Lower lobe of right lung (tissue), 2 donors: ENCODE results near the gene OLR1. TPM values are rescaled to one million over a fixed set of nuclear protein-coding genes. Genes with fewer than 3 reads are reported as not detected.
"Not testable (repeated sequence)": the region's sequence is repeated elsewhere in the genome, so short reads cannot be mapped to it uniquely, and the experiment has no call there.

ENCODE experiments used
- ATAC-seq, 2 donors: fragments of 200-7000 bp; cut with Tn5 transposase; one replicate each; pipeline ENCODE4 v1.9.1; 2020 to 2022; ENCODE audit warnings: mild to moderate bottlenecking in 2 of 2, moderate library complexity in 2 of 2
- DNase-seq: peaks from one replicate; pipeline ENCODE4 v3.0.0-alpha.2; 2020
- H3K27ac ChIP-seq: fragments of 200-600 bp; one replicate; pipeline ENCODE4 v1.8.0; 2022
- H3K27me3 ChIP-seq: fragments of 200-600 bp; one replicate; pipeline ENCODE4 v1.8.0; 2022; ENCODE audit warnings: low read depth
- H3K36me3 ChIP-seq: fragments of 200-600 bp; one replicate; pipeline ENCODE4 v1.8.0; 2022; ENCODE audit warnings: mild to moderate bottlenecking
- H3K4me1 ChIP-seq: fragments of 200-600 bp; one replicate; pipeline ENCODE4 v1.8.0; 2022
- H3K4me3 ChIP-seq: fragments of 200-600 bp; one replicate; pipeline ENCODE4 v1.8.0; 2022; ENCODE audit warnings: mild to moderate bottlenecking
- H3K9me3 ChIP-seq: fragments of 200-600 bp; one replicate; pipeline ENCODE4 v1.8.0; 2022
- CTCF ChIP-seq: fragments of 200-600 bp; IDR thresholded peaks from one replicate; pipeline ENCODE4 v1.8.0; 2022; ENCODE audit warnings: antibody characterized with exemption, mild to moderate bottlenecking
- intact Hi-C: fragments of 100-400 bp; cut with DNase I; formaldehyde crosslinking; loops from one replicate; pipeline ENCODE4 v1.11.0; 2022
- total RNA-seq: library from RNA; stranded (reverse); fragmentation: NEBNext Ultra II Directional; extraction: Animal tissue kit (Norgen Biotek cat#: 25700); gene quantifications from one replicate; pipeline ENCODE4 v1.2.1, GENCODE V29; 2021
- donor health status: DM: no; HTN: yes; CAD: no; lungs with severe emphysema.

Gene OLR1
- total RNA-seq, 1 donor from 2014 or later, result 172 TPM

- ATAC-seq, result no peak
- Histone ChIP-seq H3K4me1 (no peaks in the 10 kb centered on the region), H3K9me3 (no peaks in the 10 kb centered on the region), H3K27me3 (no peaks in the 10 kb centered on the region), H3K4me3 (no peak overlapping the region), H3K36me3 (no peaks in the 10 kb centered on the region), H3K27ac (no peak overlapping the region)
- no peak for TF ChIP-seq CTCF
- DNase-seq, result no peak
- intact Hi-C loops, result no loop called here
Measured at GRCh38 chr12:10196210-10196609, 24.3 kb upstream of the OLR1 start.

GRCh38 chr12:10194160-10194670 is 22.3 kb upstream of the OLR1 start:
- Histone ChIP-seq H3K36me3 (no peaks in the 10 kb centered on the region), H3K4me1 (no peaks in the 10 kb centered on the region), H3K9me3 (no peaks in the 10 kb centered on the region), H3K4me3 (no peak overlapping the region), H3K27me3 (no peaks in the 10 kb centered on the region), H3K27ac (no peak overlapping the region)
- intact Hi-C loops, result no loop called here
- TF ChIP-seq CTCF, result no peak
- DNase-seq (no peak), ATAC-seq (no peak)

GRCh38 chr12:10191865-10192264 is 19.9 kb upstream of the OLR1 start:
- Histone ChIP-seq H3K36me3 (no peaks in the 10 kb centered on the region), H3K4me3 (no peak overlapping the region), H3K27me3 (no peaks in the 10 kb centered on the region), H3K9me3 (no peaks in the 10 kb centered on the region), H3K27ac (no peak overlapping the region), H3K4me1 (no peaks in the 10 kb centered on the region)
- peak in 1 of 2 donors; percentile 9 for ATAC-seq
- TF ChIP-seq CTCF, result no peak
- intact Hi-C loops, result no loop called here
- no peak for DNase-seq

DNA sequence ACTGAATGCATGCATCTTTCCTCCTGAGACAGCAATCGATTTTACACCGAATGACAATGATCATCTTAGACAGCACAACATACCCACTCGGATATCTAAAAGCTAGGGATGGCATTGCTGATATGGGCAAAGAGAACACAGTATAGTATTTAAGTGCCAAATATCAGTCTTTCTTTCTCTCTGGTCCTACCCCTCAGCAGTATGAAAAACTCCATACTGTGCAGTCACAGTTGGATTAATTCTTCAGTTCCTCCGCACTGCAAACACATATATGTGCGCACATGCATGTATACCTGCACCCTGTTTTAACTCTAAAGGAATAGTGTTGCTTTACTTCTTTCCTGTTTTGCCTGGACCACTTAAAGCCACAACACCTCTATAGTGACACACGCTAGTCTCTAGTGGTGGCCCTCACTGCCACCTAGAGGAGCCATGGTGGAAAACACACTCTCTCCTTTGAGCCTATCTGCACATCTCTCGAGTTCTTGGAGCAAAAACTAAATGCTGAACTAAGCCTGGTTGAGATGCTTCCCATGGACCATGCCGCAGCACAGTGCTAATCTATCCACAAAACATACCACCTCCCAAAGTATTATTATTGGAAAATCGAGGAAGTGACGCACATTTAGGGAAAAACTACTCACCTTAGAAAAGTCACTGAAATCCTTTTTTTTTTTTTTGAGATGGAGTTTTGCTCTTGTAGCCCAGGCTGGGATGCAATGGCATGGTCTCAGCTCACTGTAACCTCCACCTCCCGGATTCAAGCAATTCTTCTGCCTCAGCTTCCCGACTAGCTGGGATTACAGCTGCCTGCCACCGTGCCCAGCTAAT is 18.8 kb upstream of the OLR1 start:
- DNase-seq (peak; percentile 59), ATAC-seq (peak; percentile 93 to 94)
- H3K4me1 ChIP-seq, result no peaks in the 10 kb centered on the region
- peak; percentile 83 for TF ChIP-seq CTCF
- no peak overlapping the region for H3K4me3 ChIP-seq
- no peak overlapping the region for H3K27ac ChIP-seq
- no peaks in the 10 kb centered on the region for H3K9me3 ChIP-seq
- no peaks in the 10 kb centered on the region for H3K36me3 ChIP-seq
- intact Hi-C loops, result no loop called here
- no peaks in the 10 kb centered on the region for H3K27me3 ChIP-seq

DNA sequence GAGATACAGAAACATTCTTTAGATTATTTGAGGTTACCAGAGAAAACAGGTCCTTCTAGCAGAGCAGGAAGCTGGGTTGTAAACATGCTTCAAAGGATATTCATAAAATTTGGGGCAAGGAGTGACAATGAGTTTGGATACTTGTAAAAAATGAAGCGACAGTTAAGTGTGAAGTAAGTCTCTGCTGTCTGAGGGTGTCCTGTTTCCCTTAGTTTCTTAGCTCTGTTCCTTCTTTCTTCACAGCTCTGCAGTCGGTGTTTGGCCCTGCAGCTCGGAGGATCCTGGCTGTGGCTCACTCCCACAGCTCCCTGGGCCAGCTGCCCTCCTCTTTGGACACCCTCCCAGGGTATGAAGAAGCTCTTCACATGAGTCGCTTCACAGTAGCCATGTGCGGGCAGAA is 17.7 kb upstream of the OLR1 start:
- ATAC-seq (peak; percentile 23 to 37), DNase-seq (no peak)
- intact Hi-C loops, result no loop called here
- H3K27me3 ChIP-seq, result no peaks in the 10 kb centered on the region
- H3K36me3 ChIP-seq, result no peaks in the 10 kb centered on the region
- no peaks in the 10 kb centered on the region for H3K9me3 ChIP-seq
- H3K4me1 ChIP-seq, result no peaks in the 10 kb centered on the region
- H3K4me3 ChIP-seq, result no peak overlapping the region
- no peak overlapping the region for H3K27ac ChIP-seq
- TF ChIP-seq CTCF, result no peak

- H3K9me3 ChIP-seq, H3K4me3 ChIP-seq, H3K36me3 ChIP-seq, ATAC-seq, H3K4me1 ChIP-seq, H3K27me3 ChIP-seq, intact Hi-C loops, H3K27ac ChIP-seq: not testable (repeated sequence)
- DNase-seq, result peak; percentile 67
Measured at GRCh38 chr12:10186958-10187357, 15.0 kb upstream of the OLR1 start.
